ENCODE results near the gene KRT8.

The KRT8 gene

DNA sequence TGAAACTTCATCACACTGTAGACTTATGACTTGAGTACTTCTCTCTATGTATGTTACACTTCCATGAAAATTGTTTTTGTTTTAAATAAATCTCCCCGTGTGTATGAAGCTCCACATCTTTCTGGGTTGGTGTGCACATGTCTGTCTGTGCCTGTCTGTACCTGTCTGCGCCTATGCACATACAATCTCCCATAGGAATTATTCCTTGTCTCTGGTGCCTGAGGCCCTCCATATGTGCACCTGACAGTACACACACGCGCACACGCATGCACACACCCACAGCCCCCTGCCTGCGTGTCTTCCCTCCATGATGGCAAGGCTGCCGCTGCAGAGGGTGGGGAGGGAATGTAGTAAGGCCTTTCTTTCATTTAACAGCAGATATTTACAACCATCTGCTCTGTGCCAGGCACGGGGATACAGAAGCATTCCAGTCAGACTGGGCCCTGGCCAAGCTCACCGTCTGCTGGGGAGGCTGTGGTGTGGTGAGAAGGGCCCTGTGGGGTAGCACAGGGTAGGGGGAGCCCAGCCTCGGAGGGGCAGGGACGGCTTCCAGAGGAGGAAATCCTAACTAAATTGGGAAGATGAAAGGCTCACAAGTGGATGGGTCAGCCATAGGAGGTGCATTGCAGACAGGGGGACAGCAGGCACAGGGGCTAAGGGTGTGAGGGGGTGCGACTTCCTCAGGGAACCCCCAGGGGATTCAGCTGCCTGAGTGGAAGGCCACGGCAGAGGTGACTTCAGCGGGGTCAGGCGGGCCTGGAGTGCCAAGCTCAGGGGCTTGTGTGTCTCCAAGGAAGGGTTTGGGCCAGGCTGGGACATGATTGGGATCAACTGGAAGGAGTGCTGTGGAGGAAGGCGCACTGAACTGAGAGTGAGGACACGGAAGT, 26.1 kb downstream of the KRT8 start:
- peak overlapping the region; percentile 99 for H3K27ac ChIP-seq
- DNase-seq (ENCODE audit: low read depth, low spot score) = no peak

DNA sequence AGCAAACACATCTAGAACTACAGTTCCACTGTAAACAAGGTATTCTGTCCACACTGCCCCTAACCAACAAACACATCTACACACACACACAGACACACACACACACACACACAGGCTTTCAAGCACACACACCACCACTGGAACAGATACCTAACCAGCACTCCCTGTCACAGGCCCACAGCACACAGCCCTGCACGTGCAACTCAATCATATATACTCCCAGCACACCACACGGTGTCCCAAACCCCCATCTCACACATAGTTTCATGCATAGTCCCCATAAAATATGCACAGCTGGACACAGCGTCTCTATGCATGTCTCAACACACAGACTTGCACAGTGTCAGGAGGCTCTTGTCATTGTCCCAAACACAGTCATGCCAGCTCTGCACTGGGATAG, 27.6 kb downstream of the KRT8 start:
- no peak for DNase-seq (ENCODE audit: low read depth, low spot score)
- H3K27ac ChIP-seq = peak overlapping the region; percentile 99

DNA sequence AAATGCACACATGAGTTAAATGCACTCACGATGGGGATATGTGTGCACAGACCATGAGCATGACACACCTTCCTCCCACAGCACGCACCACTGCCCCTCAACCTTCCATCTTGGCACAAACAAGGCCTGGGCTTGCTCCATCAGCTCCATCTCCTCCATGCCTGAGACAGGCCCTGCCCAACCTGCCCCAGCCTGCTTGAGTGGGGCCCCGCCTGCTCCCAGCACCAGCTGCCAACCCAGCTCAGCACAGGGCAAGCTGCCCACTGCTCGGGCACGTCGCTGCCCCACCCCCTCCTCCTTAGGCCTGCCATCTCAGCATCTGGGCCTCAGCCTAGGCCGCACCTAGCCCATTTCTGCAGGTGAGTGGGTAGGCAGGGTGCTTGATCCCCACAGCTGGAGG, 28.5 kb downstream of the KRT8 start:
- peak overlapping the region; percentile 99 for H3K27ac ChIP-seq
- DNase-seq (ENCODE audit: low read depth, low spot score) = peak; percentile 94

DNA sequence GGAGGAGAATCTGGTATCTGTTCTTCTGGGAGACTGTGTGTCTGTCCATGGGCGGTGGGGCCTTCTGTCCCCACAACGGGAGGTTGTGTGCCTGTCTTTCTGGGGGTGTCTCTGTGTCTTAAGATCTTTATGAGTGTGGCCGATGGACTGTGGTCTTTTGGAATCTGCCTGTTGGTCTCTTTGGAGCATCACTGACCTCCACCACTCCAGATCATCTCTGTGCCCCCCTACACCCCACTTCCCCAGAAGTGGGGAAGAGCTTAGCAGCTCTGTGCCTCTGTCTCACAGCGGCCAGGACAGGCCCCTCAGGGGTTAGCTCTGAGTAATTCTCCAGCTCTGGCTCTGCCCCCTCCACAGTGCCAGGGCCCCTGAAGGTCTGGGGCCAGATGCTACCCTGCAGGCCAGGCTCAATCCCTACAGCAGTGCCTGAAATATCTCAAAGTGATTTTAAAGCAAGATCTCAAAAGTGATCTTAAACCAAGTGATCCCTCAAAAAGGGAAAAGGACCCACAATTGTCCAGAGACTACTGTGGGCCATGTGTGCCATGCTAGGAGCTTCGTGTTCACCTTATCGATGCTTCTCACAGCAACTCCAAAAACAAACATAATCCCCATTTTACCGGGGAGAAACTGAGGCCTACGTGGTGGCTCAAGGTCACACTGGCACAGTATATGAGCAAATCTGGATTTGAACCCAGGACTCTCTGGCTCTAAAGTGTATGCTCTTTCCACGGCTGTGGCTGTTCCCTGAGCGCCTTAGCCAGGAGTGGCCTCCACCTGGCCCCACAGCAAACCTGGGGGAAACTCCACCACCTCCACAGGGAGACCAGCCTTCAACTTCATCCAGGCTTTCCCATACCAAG, 30.1 kb downstream of the KRT8 start:
- no peak for DNase-seq (ENCODE audit: low read depth, low spot score)
- H3K27ac ChIP-seq = peak overlapping the region; percentile 99

DNA sequence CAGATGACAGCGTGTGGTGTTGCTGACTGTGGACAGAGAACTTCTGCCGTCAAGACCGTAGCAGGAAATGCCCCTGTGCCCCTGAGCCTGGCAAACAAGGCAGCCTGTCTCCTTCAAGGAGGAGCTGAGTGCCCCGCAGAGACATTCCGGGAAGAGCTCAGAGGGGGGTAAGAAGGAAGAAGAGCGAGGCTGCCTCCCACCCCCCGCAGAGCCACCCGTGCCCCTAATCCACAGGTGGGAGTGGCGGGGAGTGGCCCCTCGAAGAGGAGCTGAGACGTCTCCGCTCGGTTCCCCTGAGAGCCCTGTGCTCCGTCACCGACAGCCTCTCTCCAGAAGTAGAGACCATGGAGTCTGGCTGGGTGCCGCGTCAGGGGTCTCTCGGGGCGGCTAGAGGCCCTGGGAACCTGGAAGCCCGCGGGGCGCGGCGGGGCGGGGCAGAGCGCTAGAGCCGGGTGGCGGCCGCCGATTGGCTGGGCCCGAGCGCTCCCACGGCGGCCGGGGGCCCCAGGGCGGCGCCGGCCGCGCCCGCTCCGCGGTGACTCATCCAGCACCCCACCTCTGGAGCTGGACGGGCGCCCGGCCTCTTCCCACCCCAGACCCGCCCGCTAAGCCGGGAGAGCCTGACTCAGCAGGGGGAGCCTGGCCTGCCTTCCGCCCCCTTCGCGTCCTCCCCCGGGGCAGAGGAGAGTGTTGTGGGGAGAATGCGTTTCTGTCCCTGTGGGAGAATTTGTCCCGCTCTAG, 30.9 kb downstream of the KRT8 start:
- H3K27ac ChIP-seq = peak overlapping the region; percentile 99
- peak; percentile 89 for DNase-seq (ENCODE audit: low read depth, low spot score)

- H3K27ac ChIP-seq = peak overlapping the region; percentile 99
- no peak for DNase-seq (ENCODE audit: low read depth, low spot score)
These were observed 31.4 kb downstream of the KRT8 start for GRCh38 chr12:52873513-52873831.

GRCh38 chr12:52872644-52873389, 32.1 kb downstream of the KRT8 start:
- DNase-seq (ENCODE audit: low read depth, low spot score) = no peak
- H3K27ac ChIP-seq = peak overlapping the region; percentile 99

- peak; percentile 99 for DNase-seq (ENCODE audit: low read depth, low spot score)
- H3K27ac ChIP-seq = peak overlapping the region; percentile 99
These were observed 33.4 kb downstream of the KRT8 start for GRCh38 chr12:52871291-52872039.

DNA sequence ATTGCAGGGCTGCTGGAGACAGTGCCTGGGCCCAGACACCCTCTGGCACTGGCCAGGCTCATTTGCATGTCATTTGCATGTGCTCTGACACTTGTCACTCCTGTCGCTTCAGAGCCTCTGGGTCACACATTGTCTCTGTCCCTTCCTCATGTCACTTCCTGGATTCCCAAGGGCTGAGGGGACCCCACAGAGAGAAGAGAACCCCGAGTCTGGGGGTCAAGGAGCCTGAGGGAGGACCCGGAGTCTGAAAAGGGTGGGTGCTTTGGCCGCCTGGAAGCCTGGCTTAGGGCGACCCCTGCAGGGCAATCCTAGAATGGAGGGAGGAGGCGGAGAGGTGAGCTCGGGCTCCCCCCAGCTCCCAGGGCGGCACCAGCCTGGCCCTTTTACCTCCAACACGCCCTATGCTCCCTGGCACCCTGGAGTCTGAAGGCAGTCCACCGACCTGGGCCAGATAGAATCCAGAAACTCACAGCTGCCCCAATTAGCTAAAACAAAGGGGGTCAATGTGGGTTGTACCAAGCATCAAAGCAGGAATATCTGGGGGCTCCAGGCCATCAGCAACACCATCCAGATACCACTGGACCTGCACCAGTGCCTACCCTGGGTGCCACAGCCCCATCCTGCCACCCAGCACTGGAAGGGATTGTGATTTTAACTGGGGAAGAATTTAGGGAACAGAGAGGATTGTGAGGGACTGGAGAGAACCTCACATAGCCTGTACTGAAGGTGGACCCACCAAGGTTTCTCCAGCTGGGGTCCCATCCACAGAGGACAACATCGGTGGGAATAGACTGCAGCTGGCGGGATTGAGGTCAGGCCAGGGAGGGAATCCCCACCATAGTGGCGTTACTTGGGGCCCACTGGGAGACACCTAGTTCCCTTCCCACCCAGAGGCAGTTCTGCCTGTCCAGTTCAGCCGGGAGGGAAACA, 34.2 kb downstream of the KRT8 start:
- DNase-seq (ENCODE audit: low read depth, low spot score) = no peak
- peak overlapping the region; percentile 99 for H3K27ac ChIP-seq

DNA sequence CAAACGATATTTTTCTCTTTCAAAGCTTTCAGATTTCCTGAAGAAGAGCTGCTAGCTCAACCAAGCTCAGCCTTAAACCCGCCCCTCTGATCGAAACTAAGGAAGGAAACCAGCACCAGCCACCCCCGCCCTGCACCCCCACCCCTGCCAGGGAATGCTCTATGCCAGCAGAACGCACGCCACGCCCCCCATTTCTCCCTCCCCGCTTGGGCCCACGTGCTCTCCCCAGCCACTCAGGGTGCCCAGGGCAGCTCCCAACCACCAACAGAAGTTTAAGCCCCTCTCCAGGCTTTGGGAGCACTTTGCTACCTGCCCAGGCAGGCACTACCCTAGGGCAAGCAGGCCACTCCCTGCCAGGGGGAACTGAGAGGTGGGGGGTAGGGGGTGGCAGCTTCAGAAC, 37.2 kb downstream of the KRT8 start:
- DNase-seq (ENCODE audit: low read depth, low spot score) = peak; percentile 93
- peak overlapping the region; percentile 99 for H3K27ac ChIP-seq

DNA sequence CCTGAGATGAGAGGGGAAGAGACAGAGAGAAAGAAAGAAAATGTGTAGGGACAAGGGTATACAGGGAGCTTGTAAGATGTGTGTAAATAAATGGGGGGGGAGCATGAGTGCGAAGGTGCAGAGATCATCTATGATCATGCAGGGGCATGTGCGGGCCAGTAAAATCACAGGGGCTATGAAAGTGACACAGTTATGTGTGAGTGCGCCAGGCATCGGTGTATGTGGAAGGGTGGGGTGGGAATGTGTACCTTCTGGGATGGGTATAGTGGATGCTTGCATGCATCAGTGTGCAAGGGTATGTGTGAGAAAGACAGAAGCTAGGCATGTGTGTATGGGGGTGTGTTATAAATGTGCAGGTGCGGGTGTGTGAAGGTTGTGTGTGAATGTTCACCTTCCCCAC, 37.7 kb downstream of the KRT8 start:
- DNase-seq (ENCODE audit: low read depth, low spot score) = peak; percentile 86
- peak overlapping the region; percentile 99 for H3K27ac ChIP-seq

- DNase-seq (ENCODE audit: low read depth, low spot score) = no peak
- peak overlapping the region; percentile 99 for H3K27ac ChIP-seq
These were observed 39.6 kb downstream of the KRT8 start for GRCh38 chr12:52865090-52865944.

- DNase-seq (ENCODE audit: low read depth, low spot score) = no peak
These were observed 42.9 kb downstream of the KRT8 start for GRCh38 chr12:52862023-52862422.

DNA sequence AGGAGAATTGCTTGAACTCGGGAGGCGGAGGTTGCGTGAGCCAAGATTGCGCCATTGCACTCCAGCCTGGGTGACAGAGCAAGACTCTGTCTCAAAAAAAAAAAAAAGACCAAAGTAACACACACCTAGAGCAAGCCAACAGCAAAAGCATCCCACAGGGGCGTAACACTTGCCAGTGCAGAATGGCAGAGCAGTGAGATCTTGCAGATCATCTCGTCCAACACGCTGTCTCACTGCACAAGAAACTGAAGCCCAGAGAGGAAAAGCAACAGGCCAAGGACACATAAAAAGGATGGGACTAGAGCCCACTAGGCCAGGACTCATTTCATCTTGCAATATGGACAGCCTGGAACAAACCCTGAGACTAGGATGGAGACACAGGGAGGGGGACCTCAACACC, 43.4 kb downstream of the KRT8 start:
- DNase-seq (ENCODE audit: low read depth, low spot score) = no peak
- H3K27ac ChIP-seq = peak overlapping the region; percentile 17

More at GRCh38 chr12:52862023-52862422, 42.9 kb downstream of the KRT8 start:
- peak overlapping the region; percentile 17 for H3K27ac ChIP-seq

GRCh38 chr12:52860102-52860823, 44.6 kb downstream of the KRT8 start:
- peak; percentile 88 for DNase-seq (ENCODE audit: low read depth, low spot score)
- H3K27ac ChIP-seq = peak overlapping the region; percentile 69

DNA sequence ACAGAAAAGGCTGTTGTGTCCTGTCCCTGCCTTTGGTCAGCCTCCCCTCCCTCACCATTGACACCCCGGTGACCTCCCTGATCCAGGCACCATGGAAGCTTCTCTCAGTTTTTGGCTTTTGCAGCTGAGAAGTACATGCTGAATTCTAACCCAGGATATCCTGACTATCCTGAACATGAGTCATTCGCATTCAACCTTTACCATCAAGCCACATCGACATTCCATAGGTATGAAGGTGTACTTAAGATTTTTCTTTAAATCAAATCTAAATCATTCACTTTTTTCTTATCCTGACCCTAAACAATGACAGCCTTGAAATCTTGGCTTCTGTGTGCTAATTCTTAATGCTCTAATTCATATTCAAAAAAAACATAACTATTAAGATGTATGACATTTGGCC, 47.4 kb downstream of the KRT8 start:
- no peak for DNase-seq (ENCODE audit: low read depth, low spot score)
- H3K27ac ChIP-seq = no peak overlapping the region

DNA sequence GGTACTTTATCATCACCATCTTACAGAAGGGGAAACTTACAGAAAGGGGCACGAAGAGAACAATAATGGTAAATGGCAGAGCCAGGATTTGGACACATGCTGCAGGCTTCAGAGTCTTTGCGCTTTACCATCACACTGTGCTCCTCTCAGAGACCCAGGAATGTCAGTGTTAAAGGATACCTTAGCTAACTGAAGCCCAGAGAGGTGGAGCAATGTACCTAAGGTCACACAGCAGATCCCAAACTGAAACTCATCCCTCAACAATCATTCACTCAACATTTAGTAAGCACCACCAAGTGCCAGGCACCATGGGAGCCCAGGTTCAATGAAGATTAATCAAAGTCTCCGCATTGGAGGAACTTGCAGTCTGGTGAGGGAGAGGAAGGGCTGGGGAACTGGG, 48.1 kb downstream of the KRT8 start:
- no peak overlapping the region for H3K27ac ChIP-seq
- DNase-seq (ENCODE audit: low read depth, low spot score) = no peak

Measured in epithelial cell of prostate (primary cell).